Amniotic stem cell (primary cell): ENCODE measurements around the gene PIAS3.
"Not testable (repeated sequence)": the region's sequence is repeated elsewhere in the genome, so short reads cannot be mapped to it uniquely, and the experiment has no call there.

Experiments used
- DNase-seq: peaks from one replicate; lab custom pipeline; 2025; lab: John Stamatoyannopoulos, UW

The PIAS3 gene

DNA sequence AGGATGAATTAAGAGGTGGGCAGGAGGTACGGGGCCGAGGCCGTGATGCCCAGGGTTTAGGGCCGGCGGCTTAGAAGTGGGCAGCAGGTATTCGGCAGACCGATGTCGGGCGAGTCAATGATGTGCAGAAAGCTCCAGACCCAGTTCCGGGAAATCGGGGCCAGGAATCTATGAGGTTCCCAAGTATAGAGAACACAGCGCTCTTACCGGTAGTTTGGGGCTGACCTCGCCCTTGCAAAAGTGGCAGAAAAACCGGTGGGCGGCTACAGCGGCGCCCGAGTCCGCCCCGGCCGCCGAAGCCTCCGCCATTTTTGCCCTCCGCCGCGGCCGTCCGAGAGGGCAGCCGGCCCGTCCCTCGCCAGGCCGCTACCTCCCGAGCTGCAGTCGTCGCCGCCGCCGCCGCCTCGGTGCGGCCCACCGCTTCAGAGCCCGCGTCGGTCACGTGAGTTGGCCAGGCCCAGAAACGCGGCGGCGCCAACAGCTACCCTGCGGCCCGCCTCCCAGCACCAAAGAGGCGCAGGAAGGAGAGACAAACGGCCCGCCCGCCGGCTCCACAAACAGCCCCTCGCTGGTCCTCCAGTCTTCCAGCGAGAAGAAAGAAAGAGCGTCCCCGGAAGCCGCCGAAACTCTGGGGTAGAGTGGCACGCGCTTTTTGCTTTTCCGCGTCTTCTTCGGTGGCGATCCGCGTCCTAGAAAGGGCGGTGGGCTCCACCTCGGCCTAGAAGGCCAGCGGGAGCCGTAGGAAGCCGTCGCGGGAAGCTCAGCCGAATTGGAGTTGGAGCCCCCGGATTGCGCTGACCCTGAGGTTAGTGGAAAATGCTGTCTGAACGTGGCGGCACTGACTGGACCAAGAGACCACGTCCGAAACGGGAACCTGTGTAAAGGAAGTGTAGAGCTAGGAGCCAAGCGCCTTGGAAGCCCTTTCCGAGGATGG, 35.0 kb downstream of the PIAS3 start, which contains the start of the genes POLR3C and RNF115:
POLR3C (plus strand) TSS at position 636 of the 934 bp plus-strand sequence. CDS start 1,577 bp downstream, outside the sequence.
RNF115 (minus strand) TSS at position 531 of the 934 bp plus-strand sequence; CDS start at position 309, 222 bp downstream.
- peak; percentile 75 for DNase-seq

DNA sequence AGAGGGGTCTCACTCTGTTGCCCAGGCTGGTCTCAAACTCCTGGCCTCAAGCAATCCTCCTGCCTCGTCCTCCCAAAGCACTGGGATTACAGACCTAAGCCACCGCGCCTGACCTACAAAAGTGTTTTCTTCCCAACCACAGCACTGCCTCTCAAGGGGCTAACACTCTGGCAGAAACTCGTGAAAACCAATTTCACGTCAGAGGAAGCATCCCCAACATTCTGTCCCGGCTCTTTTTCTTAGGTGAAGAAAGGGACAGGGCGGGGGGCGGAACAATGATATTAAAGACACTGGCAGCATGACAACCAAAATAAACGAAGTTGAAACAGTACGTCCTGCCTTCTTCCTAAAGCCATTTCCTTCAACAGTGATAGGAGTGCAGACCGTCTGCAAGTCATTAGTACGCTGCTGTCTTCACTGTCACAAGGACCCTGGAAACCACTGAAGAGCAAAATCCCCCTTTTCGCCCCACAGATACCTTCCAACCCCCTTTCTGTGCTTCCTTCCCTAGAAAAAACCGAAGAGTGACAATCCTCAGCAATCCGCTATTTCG, 36.0 kb downstream of the PIAS3 start:
- not testable (repeated sequence) for DNase-seq

DNA sequence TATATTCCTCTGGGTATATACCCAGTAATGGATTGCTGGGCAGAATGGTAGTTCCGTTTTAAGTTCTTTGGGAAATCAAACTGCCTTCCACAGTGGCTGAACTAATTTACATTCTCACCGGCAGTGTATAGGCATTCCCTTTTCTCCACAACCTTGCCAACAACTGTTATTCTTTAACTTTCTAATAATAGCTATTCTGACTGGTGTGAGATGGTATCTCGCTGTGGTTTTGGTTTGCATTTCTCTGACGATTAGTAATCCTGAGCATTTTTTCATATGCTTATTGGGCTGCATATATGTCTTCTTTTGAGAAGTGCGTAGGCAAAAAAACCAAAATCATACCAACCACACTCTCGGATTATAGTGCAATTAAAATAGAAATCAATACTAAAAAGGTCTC, 40.8 kb downstream of the PIAS3 start:
- DNase-seq, result peak; percentile 9

GRCh38 chr1:145812977-145813810, 45.7 kb downstream of the PIAS3 start:
- DNase-seq, result not testable (repeated sequence)

DNA sequence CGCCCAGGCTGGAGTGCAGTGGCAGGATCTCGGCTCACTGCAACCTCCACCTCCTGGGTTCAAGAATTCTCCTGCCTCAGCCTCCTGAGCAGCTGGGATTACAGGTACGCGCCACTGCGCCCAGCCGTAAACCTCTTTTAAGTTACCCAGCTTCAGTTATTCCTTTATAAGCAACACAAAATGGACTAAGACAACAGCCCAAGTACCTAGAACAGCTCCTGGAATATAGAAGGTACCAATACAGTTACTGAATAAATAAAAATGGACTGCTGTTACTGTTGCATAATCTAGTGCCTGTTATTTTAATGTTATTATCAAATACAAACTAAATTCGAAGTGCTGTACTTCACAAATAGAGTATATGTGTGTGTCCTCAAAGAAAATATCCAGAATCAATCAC, 52.0 kb downstream of the PIAS3 start:
- no peak for DNase-seq

DNA sequence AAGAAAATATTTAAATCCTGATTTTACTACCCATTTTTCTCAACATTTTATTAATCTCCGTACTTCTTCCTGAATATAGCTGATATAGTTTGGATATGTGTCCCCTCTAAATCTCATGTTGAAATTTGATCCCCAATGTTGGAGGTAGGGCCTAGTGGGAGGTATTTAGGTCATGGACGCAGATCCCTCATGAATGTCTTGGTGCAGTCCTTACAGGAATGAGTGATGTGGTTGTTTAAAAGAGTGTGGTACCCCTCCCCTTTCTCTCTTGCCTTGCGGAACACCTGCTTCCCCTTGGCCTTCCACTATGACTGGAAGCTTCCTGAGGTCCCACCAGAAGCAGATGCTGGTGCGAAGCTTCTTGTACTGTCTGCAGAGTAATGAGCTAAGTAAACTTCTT, 52.5 kb downstream of the PIAS3 start:
- no peak for DNase-seq

DNA sequence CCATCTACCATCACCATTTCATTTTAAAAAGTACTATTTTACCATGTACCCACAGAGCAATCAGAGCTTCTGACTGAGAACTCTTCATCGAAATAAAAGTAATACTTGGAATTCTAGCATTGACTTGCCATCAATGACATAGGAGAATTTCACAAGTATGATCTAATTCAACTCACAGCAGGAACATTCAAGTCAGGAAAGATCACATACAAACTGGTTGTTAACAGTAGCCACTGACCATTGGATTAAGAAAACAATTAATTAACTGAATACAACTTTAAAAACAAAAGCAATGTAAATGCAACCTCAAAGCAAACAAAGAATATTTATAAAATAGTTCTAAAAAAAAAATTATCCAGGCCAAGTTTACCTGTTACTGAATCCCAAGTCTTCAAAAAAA, 53.8 kb downstream of the PIAS3 start:
- no peak for DNase-seq

GRCh38 chr1:145804235-145805045, 54.4 kb downstream of the PIAS3 start:
- DNase-seq, result no peak

GRCh38 chr1:145799806-145800205, 59.1 kb downstream of the PIAS3 start:
- DNase-seq, result no peak
